ENCODE measurements around the gene KCNMA1. TPM values are rescaled to one million over a fixed set of nuclear protein-coding genes. Genes with fewer than 3 reads are reported as not detected.

Gene KCNMA1
- total RNA-seq, 1 experiment from 2014 or later: 0.45 TPM

GRCh38 chr10:77080361-77081027 is 557.1 kb downstream of the KCNMA1 start:
- BruUV-seq (replicated peaks): no TSS peak
- Mint-ChIP-seq H3K36me3 (ENCODE audit: insufficient read depth, unreplicated experiment) (no peaks in the 10 kb centered on the region), H3K27ac (ENCODE audit: unreplicated experiment) (no peak overlapping the region), H3K27me3 (ENCODE audit: unreplicated experiment) (peaks cover 79% of the 10 kb centered on the region), H3K4me1 (ENCODE audit: low read depth, unreplicated experiment) (no peaks in the 10 kb centered on the region), H3K9me3 (ENCODE audit: low read depth, unreplicated experiment) (no peaks in the 10 kb centered on the region), H3K4me3 (ENCODE audit: low read depth, unreplicated experiment) (no peak overlapping the region)
- intact Hi-C loops (cut with micrococcal nuclease; ENCODE audit: unreplicated experiment): no loop called here
- DNase-seq: no peak
- TF ChIP-seq CTCF (IDR thresholded peaks at IDR 0.05; ENCODE audit: unreplicated experiment): no peak
- CTCF ChIA-PET: no interaction called here

DNA sequence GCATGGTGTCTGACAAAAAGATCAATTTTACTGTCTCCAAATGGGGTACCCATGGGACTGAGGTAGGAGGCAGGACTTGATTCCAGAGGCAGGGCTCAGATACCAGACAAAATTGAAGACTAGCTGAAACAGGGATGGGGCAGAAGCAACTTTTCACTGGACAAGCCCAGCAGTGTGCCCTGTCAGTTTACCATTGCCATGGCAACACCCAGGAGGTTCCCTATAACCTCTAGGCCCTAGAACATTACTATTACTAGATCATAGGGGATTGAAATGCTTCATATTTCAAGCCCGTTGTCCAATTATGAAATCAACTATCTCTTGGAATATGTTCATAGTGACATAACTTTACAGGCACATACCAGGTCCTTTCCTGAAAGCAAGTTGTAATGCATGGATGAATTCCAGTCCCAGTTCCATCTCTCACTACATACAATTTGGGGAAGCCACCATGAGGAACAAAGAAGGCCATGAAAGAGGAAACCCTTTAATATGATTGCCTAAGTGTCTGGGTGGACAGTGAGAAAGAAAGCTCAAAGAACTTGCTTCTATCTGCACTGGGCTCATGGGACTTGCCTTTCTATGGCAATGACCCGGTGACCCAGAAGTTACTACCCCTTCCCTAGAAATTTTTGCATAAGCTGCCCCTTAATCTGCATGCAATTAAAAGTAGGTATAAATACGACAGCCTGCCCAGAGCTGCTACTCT is 557.9 kb downstream of the KCNMA1 start:
- no peak overlapping the region for H3K27ac Mint-ChIP-seq (ENCODE audit: unreplicated experiment)
- CTCF ChIA-PET: no interaction called here
- no TSS peak for BruUV-seq (replicated peaks)
- H3K36me3 Mint-ChIP-seq (ENCODE audit: insufficient read depth, unreplicated experiment): no peaks in the 10 kb centered on the region
- H3K9me3 Mint-ChIP-seq (ENCODE audit: low read depth, unreplicated experiment): no peaks in the 10 kb centered on the region
- intact Hi-C loops (cut with micrococcal nuclease; ENCODE audit: unreplicated experiment): no loop called here
- no peak overlapping the region for H3K4me3 Mint-ChIP-seq (ENCODE audit: low read depth, unreplicated experiment)
- TF ChIP-seq CTCF (IDR thresholded peaks at IDR 0.05; ENCODE audit: unreplicated experiment): no peak
- no peaks in the 10 kb centered on the region for H3K4me1 Mint-ChIP-seq (ENCODE audit: low read depth, unreplicated experiment)
- peaks cover 79% of the 10 kb centered on the region for H3K27me3 Mint-ChIP-seq (ENCODE audit: unreplicated experiment)
- DNase-seq: no peak

DNA sequence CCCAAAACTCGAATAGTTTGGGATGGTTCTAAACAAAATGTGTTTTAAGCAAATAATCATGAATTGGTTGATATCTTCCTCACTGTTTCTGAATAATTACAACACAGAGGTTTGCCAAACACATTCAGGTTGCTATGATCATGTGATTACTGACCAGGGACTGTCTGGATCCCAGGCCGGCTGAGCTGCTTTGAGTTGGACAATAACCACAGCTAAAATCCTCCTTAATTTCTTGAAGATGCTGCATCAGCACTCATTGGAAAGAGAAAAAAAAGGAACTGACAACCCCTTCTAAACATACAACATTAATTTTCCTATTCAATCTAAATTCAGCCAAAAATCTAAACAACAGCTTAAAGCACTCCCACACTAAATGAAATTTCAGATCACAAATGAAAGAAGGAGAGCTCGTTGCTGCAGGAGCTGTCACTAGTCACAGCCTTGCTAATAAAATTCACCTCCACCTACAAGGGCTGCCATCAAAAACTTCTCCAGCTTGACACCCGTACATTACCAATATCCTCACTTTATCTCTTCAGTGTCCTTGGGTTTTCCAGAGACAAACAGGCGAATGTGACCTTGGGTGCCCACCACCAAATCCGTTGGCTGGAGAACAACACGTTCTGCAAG is 560.2 kb downstream of the KCNMA1 start:
- H3K9me3 Mint-ChIP-seq (ENCODE audit: low read depth, unreplicated experiment): no peaks in the 10 kb centered on the region
- H3K4me3 Mint-ChIP-seq (ENCODE audit: low read depth, unreplicated experiment): no peak overlapping the region
- no TSS peak for BruUV-seq (replicated peaks)
- intact Hi-C loops (cut with micrococcal nuclease; ENCODE audit: unreplicated experiment): no loop called here
- CTCF ChIA-PET: no interaction called here
- DNase-seq: no peak
- H3K27ac Mint-ChIP-seq (ENCODE audit: unreplicated experiment): no peak overlapping the region
- TF ChIP-seq CTCF (IDR thresholded peaks at IDR 0.05; ENCODE audit: unreplicated experiment): no peak
- H3K4me1 Mint-ChIP-seq (ENCODE audit: low read depth, unreplicated experiment): no peaks in the 10 kb centered on the region
- H3K27me3 Mint-ChIP-seq (ENCODE audit: unreplicated experiment): peaks cover 81% of the 10 kb centered on the region
- no peaks in the 10 kb centered on the region for H3K36me3 Mint-ChIP-seq (ENCODE audit: insufficient read depth, unreplicated experiment)

DNA sequence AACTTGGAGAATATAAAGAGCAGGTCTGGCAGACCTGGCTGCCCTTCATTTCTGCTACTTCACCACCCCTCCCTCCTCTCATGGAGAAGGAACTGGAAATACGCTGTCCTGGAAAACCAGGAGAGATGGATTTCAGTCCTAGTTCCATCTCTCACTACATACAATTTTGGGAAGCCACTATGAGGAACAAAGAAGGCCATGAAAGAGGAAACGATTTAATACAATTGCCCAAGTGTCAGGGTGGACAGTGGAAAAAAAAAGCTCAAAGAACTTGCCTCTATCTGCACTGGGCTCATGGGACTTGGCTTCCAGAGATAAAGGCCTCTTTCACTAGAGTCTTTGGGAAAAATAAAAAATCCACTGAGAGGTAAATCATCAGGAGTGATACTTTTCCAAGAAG is 561.7 kb downstream of the KCNMA1 start:
- no TSS peak for BruUV-seq (replicated peaks)
- Mint-ChIP-seq H3K4me1 (ENCODE audit: low read depth, unreplicated experiment) (no peaks in the 10 kb centered on the region), H3K36me3 (ENCODE audit: insufficient read depth, unreplicated experiment) (no peaks in the 10 kb centered on the region), H3K27me3 (ENCODE audit: unreplicated experiment) (peaks cover 85% of the 10 kb centered on the region), H3K9me3 (ENCODE audit: low read depth, unreplicated experiment) (no peaks in the 10 kb centered on the region), H3K4me3 (ENCODE audit: low read depth, unreplicated experiment) (no peak overlapping the region), H3K27ac (ENCODE audit: unreplicated experiment) (no peak overlapping the region)
- intact Hi-C loops (cut with micrococcal nuclease; ENCODE audit: unreplicated experiment): no loop called here
- no peak for DNase-seq
- CTCF ChIA-PET: no interaction called here
- TF ChIP-seq CTCF (IDR thresholded peaks at IDR 0.05; ENCODE audit: unreplicated experiment): no peak
